OCI-LY7 (cell line): Measurements from ENCODE around the gene NCKIPSD. TPM values are rescaled to one million over a fixed set of nuclear protein-coding genes. Genes with fewer than 3 reads are reported as not detected.

Experiments
- BruUV-seq: library from RNA; stranded (reverse); fragments of 400-500 nt; replicated peaks from 2 replicates; lab custom pipeline; 2021; lab: Mats Ljungman, UMichigan
- CTCF ChIA-PET: fragments of 300-600 bp; sonication (Branson Sonifier 250); formaldehyde crosslinking; loops from one replicate; lab custom pipeline; 2022; ENCODE audit warnings: antibody characterized with exemption; ENCODE audit not compliant: unreplicated experiment; lab: Charles Lee
- POLR2A ChIA-PET: fragments of 300-600 bp; sonication (Branson Sonifier 250); formaldehyde crosslinking; loops from one replicate; lab custom pipeline; 2022; ENCODE audit warnings: antibody characterized with exemption; lab: Charles Lee
- DNase-seq: peaks from one replicate; pipeline ENCODE4 v3.0.0-alpha.2; 2015; ENCODE audit warnings: low spot score
- H2AFZ ChIP-seq: fragments of 200-600 bp; sonication (generic), shearing (Covaris generic); 2 replicates; pipeline ENCODE4 v1.6.1; 2014; ENCODE audit warnings: mild to moderate bottlenecking, antibody characterized with exemption, low read length, moderate library complexity
- H3K27ac ChIP-seq: fragments of 200-600 bp; sonication (generic); 2 replicates; pipeline ENCODE4 v1.5.1; 2014; ENCODE audit warnings: mixed run types, low read depth, mild to moderate bottlenecking, moderate library complexity, low read length, inconsistent platforms; ENCODE audit not compliant: poor library complexity, severe bottlenecking
- H3K36me3 ChIP-seq: fragments of 200-600 bp; sonication (generic); 2 replicates; pipeline ENCODE4 v1.6.1; 2014; ENCODE audit warnings: mild to moderate bottlenecking, antibody characterized with exemption, low read length, moderate library complexity, mixed read lengths; ENCODE audit not compliant: insufficient read depth
- H3K4me1 ChIP-seq: fragments of 200-600 bp; sonication (generic); 2 replicates; pipeline ENCODE4 v1.5.1; 2014; ENCODE audit warnings: mild to moderate bottlenecking, low read length; ENCODE audit not compliant: insufficient read depth, poor library complexity, severe bottlenecking
- H3K4me2 ChIP-seq: fragments of 200-600 bp; sonication (generic); 2 replicates; pipeline ENCODE4 v1.6.1; 2014; ENCODE audit warnings: mild to moderate bottlenecking, low read length
- H3K4me3 ChIP-seq: fragments of 200-600 bp; sonication (generic); 2 replicates; pipeline ENCODE4 v1.5.1; 2014; ENCODE audit warnings: mild to moderate bottlenecking, low read depth, low read length; ENCODE audit not compliant: poor library complexity, severe bottlenecking
- H3K79me2 ChIP-seq: fragments of 200-600 bp; sonication (generic); 2 replicates; pipeline ENCODE4 v1.6.1; 2016; ENCODE audit warnings: low read depth, mild to moderate bottlenecking, low read length, moderate library complexity, mixed read lengths; ENCODE audit not compliant: insufficient read depth
- H3K9me2 ChIP-seq: fragments of 200-600 bp; sonication (generic); 2 replicates; pipeline ENCODE4 v1.6.1; 2016; ENCODE audit warnings: mild to moderate bottlenecking, low read length, mixed read lengths; ENCODE audit not compliant: insufficient read depth
- H3K9me3 ChIP-seq: fragments of 200-600 bp; sonication (generic); 2 replicates; pipeline ENCODE4 v1.6.1; 2014; ENCODE audit warnings: mild to moderate bottlenecking, mixed run types, low read length, mixed read lengths
- H4K20me1 ChIP-seq: fragments of 200-600 bp; sonication (generic); 2 replicates; pipeline ENCODE4 v1.6.1; 2014; ENCODE audit warnings: mild to moderate bottlenecking, antibody characterized with exemption, low read length, moderate library complexity, mixed read lengths; ENCODE audit not compliant: insufficient read depth
- CTCF ChIP-seq: fragments of 200-600 bp; sonication (generic); conservative IDR thresholded peaks from 2 replicates; pipeline ENCODE4 v1.5.1; 2014; ENCODE audit warnings: mild to moderate bottlenecking, antibody characterized with exemption, low read length, moderate library complexity, mixed read lengths
- EZH2phosphoT487 ChIP-seq: fragments of 200-600 bp; sonication (generic); IDR thresholded peaks from 2 replicates; pipeline ENCODE4 v1.6.1; 2018; ENCODE audit warnings: low read depth, borderline replicate concordance, mild to moderate bottlenecking, mixed run types, antibody characterized with exemption, low read length, moderate library complexity, mixed read lengths
- intact Hi-C: fragments of 100-400 bp; cut with micrococcal nuclease; formaldehyde crosslinking; loops from one replicate; pipeline ENCODE4 v1.10.0; 2022; ENCODE audit not compliant: unreplicated experiment
- total RNA-seq, 2 experiments: library from RNA; depleted of rRNA in 1 of 2; stranded (reverse); fragments of >200 nt in 1 of 2; shearing (Covaris generic) in 1 of 2; gene quantifications; 2 replicates each; pipeline ENCODE4 v1.2.3, GENCODE V29; 2014 to 2022

NCKIPSD gene
- total RNA-seq, 2 experiments from 2014 or later: 34.8 to 39.9 TPM

DNA sequence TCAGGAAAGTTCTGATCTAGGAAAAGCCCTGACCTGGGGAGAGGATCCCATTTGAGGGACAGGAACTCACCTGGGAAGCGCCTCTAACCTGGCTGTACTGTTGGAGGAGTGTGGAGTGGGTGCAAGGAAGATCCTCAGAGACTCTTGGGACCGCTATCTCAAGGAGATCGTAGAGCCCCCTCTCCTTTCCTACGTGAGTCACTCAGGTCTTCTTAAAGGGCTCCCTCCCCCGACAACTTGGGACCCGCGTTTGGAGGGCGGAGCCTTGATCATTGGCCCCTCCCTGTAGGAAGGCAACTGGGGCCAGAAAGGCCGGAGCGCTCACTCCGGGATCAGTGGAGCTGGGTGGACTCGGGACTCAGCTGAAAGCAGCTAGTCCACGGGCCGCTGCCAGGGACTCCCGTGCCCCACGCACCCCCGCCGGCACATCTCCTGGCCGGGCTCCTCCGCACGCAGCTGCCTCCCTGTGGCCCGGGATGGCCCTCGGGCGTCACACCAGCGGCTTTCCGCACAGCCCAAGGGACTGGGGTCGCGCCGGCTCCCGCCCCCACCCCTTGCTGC, 51.0 kb downstream of the NCKIPSD start:
- no TSS peak for BruUV-seq
- ChIA-PET POLR2A (interaction anchor here (1.6 kb wide), 1 partner anchor 13 kb away, joined by 3 read pairs; no protein-coding TSS in a partner anchor), CTCF (interaction anchor here (0.6 to 2.0 kb wide), 4 partner anchors 29 to 240 kb away, joined by 3 to 10 read pairs (median 3); partner anchors contain the start of gene CELSR3)
- H3K4me3 ChIP-seq: peak overlapping the region; percentile 87
- H3K36me3 ChIP-seq: no peaks in the 10 kb centered on the region; the same call in 1 of the 2 replicates
- no peaks in the 10 kb centered on the region for H3K9me2 ChIP-seq
- peak overlapping the region; percentile 44 for H3K27ac ChIP-seq
- TF ChIP-seq EZH2phosphoT487 (no peak), CTCF (no peak)
- intact Hi-C loops: loop anchor here (1.0 to 10.0 kb wide), 7 partner anchors 22 to 230 kb away; partner anchors contain the start of genes ATRIP, CCDC51, TMA7 and UQCRC1
- peak overlapping the region; percentile 74 for H2AFZ ChIP-seq
- no peaks in the 10 kb centered on the region for H3K9me3 ChIP-seq
- H3K79me2 ChIP-seq: no peaks in the 10 kb centered on the region
- peak overlapping the region; percentile 82 for H3K4me2 ChIP-seq
- H3K4me1 ChIP-seq: peaks cover 27% of the 10 kb centered on the region
- peak; percentile 67 for DNase-seq
- H4K20me1 ChIP-seq: no peaks in the 10 kb centered on the region; the same call in 1 of the 2 replicates

DNA sequence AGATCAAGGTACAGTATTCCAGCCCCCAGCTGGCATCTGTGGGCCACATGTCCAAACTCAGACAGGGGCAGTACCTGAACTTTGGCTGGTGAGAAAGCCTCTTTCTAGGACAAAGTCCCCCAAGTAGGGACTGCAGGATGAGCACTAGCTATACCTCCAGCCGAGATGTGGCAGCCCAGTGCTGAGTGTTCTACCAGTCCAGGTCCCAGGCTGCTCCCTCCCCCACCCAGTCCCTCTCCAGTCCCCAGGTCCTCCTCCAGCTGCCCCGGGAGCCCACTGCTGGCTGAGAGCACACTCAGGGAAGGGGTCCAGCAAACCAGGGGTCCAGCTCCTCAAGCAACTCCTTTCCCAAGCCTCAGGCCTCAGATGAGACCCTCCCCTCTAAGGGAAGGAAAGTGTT, 52.0 kb downstream of the NCKIPSD start:
- no peak overlapping the region for H3K4me3 ChIP-seq
- no peaks in the 10 kb centered on the region; the same call in 1 of the 2 replicates for H3K36me3 ChIP-seq
- no peak overlapping the region for H2AFZ ChIP-seq
- POLR2A ChIA-PET: interaction anchor here (1.6 kb wide), 1 partner anchor 12 kb away, joined by 3 read pairs; no protein-coding TSS in a partner anchor
- H3K4me2 ChIP-seq: peak overlapping the region; percentile 82; the same call in 1 of the 2 replicates
- no peak overlapping the region for H3K27ac ChIP-seq
- no peaks in the 10 kb centered on the region for H3K9me3 ChIP-seq
- no peaks in the 10 kb centered on the region for H3K79me2 ChIP-seq
- H4K20me1 ChIP-seq: no peaks in the 10 kb centered on the region; the same call in 1 of the 2 replicates
- BruUV-seq: no TSS peak
- H3K9me2 ChIP-seq: no peaks in the 10 kb centered on the region
- CTCF ChIA-PET: interaction anchor here (0.8 to 1.3 kb wide), 2 partner anchors 194 to 198 kb away, joined by 3 read pairs; no protein-coding TSS in a partner anchor
- DNase-seq: no peak
- TF ChIP-seq EZH2phosphoT487 (no peak), CTCF (no peak)
- intact Hi-C loops: loop anchor here (2.0 to 10.0 kb wide), 3 partner anchors 75 to 229 kb away; partner anchors contain the start of genes ATRIP, CCDC51 and TMA7
- peaks cover 27% of the 10 kb centered on the region for H3K4me1 ChIP-seq
